Kasumi-1 (cell line): ENCODE data around the gene RGS16.

Experiments
- DNase-seq, 2 experiments: peaks; one replicate each; lab custom pipeline; 2025; lab: John Stamatoyannopoulos, UW

The RGS16 gene

DNA sequence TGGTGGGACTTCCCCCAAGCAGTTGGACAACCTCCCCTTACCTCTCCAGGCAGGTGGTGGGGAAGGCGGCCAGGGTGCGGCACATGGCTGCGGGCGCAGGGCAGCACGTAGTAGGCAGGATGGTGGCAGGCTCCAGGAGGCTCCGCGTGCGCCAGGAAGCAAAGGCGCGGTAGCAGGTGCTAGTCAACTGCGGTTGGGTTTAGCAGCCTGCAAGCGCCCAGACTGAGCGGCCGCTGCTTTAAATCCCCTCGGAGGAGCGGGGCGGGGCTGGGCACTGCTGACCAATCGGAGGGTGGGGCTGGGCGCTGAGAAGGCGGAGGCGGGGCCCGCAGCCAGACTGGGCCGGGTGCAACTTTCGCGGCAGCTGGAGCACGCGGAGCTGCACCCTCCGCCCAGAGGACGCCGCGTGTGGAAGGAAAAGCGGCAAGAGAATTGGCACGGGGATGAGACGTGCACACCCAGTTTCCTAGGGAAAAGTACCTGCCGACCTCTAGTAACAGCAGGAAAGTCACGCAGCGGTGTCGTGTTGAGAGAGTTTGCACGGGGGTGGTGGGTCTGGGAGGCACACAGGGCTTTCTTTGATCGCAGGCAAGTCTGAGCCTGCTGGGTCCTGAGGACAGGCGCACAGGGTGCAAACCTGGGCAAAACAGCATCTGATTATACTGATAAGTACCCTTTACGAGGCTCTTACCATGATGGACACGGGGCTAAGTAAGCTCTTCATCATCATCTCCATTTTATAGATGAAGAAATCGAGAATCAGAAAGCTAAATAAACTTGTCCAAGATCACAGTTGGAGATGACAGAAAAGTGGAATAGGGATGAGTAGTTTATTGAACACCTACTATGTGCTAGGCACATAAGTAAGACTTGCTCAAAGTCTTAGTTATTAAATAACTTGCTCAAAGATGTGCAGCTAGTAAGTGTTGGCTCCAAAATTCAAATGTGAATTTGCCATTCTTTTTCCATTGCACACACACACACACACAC lies at the start of gene RGS16:
RGS16 (minus strand) TSS at position 215 of the 990 bp plus-strand sequence; CDS start at position 85, 130 bp downstream.
- peak; percentile 91 to 92 for DNase-seq

- no peak for DNase-seq
Measured at GRCh38 chr1:182653986-182654385, 49.8 kb upstream of the RGS16 start.

DNA sequence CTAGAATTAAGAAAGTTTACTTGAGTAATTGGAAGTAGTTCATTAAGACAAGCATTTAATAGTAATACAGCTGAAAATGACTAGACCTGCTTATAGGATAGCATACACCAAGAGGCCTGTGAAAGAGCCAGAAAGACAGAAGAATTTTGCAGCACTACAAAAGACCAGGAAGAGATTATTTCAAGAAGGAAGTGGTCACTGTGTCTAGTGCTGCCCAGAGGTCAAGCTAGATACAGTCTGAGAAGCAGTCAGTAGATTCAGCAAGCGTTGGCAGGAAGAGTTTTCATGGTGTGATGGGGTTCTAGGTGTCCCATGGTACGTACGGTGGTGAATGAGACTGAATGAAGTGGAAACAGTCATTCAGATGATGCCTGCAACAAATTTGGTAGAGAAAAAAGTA lies 48.7 kb upstream of the RGS16 start:
- no peak for DNase-seq

DNA sequence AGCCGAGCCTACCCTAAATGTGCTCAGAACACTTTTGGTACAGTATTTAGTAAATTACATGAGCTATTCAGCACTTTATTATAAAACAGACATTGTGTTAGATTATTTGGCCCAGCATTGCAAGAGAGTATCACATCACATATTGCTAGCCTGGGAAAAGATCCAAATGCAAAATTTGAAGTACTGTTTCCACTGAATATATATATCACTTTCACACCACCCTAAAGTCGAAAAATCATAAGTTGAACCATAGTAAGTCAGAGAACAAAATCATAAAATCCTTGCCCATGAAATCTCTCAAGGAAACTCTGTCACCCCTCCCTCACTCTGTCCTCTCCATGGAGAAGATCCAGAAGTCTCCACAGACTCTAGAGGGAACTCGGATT lies 47.1 kb upstream of the RGS16 start:
- no peak for DNase-seq

DNA sequence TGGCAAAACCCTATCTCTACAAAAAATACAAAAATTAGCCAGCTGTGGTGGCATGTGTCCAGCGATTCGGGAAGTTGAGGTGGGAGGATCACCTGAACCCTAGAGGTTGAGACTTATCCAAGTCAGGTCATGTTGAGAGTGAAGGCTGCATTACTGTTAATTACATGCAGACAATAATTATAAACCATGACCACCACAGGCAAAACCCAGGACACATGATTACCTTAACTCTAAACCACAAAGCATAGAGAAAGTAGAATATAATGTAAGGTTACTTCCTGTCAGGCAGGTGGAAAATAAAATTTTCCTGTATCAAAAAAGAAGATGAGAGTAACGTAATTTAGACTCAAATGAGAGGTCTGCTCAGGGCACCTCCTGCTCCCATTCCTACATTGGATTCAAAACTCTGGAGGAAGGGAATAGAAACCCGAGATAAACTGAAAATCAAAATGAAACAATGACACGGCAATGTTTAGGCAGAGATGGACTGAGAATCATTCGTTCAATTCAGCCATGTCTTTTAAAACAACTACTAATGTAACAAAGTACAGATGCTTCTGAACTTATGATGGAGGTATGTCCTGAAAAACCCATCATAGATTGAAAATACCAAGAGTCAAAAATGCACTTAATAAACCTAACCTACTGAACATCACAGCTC lies 46.6 kb upstream of the RGS16 start:
- DNase-seq = no peak

- no peak for DNase-seq
Measured at GRCh38 chr1:182649041-182649440, 44.9 kb upstream of the RGS16 start.

DNA sequence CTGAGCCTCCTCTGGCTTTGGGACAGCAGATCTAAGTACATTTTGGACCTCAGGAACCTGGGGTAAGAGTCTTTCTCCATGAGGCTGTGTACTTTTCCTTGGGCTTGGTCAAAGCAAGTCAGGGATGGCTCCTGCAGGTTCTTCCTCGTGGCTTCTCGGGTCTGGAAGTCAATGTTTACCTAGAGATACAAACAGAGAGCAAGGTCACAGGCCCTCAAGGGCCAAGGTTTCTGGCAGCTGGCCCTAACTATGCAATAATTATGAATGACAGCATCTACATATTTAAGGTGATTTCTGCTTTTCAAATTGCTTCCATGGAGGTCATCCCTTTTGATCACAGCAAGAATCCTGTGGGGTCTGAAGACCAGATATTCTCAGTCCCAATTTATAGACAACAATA lies 42.5 kb upstream of the RGS16 start:
- DNase-seq = no peak

DNA sequence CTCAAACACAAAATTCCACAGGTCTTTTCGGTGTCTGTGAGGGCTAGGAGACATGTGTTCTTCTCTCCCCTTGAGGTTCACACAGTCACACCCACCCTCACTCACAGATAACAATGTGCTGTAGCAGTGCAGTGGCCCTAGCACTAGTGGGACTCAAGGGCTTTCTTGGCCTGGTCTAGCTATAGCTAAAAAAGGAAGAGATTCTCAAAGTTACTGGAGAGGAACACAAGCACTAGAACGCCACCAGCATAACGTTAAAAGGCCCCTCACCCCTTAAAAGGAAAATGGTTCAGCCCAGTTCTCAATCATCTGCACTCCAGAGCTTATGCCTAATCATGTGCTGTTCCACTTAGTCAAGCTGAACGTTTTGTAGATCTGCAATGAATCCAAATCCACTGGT lies 40.7 kb upstream of the RGS16 start:
- no peak for DNase-seq

DNA sequence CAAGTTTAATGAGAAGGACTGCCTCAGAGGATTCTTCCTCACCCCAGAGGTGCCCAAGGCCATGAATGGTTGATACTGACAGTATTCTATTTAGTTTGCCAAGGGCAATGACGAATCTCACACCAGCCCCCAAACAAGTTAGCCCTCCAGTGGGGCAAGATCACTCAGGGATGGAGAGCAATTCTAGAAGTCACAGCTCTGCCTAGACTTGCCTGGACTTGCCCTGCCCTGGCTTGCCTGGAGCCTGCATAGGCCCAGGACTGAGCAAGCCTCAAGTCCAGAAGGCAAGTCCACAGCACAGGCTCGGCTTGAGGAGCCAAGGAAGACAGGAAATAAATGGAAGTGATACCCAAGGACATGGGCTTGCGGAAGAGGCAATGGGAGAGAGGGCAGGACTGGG lies 39.5 kb upstream of the RGS16 start:
- DNase-seq = no peak

DNA sequence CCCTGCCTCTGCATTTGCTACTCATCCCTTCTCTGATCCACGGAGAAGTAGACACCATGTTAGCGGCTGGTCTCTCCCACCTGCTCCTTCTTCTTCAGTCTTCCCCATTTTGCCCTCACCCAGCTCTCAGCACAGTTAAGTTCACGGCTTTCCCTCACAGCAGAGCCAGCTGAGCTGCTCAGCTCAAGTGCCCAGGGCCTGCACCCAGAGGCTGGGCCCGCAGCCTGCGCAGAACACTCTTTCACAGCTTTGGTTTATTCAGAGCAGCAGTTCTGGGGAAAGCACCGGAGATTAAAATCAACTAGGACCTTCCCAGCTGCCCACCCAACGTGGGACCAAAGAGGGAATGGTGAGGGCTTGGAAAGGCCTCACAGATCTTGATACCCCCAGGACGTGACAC lies 38.3 kb upstream of the RGS16 start:
- DNase-seq = no peak

GRCh38 chr1:182641561-182641960 lies 37.4 kb upstream of the RGS16 start:
- DNase-seq = no peak

DNA sequence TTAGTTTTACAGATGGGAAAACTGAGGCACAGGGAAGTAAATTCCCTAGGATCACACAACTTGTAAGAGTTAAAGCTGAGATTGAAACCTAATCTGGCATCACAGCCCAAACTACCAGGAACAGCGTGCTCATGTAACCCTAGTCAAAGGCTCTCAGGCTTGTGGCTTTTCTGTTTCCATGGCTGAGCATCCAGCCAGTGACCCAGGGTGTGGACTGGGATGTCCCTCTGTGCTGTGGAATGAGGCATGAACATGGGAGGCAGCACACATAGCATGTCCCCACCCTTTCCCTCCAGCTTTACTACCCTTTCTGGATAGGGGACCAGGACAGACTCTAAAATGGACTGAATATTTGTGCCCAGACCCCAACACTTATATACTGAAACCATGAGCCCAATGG lies 35.1 kb upstream of the RGS16 start:
- DNase-seq = no peak

DNA sequence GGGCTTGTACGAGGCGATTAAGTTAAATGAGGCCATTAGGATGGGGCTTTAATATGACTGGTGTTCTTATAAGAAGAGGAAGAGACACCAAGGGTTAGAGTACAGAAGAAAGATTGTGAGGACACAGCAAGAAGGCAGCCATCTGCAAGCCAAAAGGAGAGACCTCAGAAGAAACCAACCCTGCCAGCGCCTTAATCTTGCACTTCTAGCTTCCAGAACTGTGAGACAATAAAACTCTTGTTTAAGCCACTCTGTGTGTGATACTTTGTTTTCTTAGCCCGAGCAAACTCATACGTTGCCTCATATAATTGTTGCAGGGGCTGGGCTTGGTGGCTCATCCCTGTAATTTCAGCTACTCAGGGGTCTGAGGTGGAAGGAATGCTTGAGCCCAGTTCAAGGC lies 33.6 kb upstream of the RGS16 start:
- DNase-seq = no peak

- DNase-seq = no peak
Measured at GRCh38 chr1:182635871-182636270, 31.7 kb upstream of the RGS16 start.

DNA sequence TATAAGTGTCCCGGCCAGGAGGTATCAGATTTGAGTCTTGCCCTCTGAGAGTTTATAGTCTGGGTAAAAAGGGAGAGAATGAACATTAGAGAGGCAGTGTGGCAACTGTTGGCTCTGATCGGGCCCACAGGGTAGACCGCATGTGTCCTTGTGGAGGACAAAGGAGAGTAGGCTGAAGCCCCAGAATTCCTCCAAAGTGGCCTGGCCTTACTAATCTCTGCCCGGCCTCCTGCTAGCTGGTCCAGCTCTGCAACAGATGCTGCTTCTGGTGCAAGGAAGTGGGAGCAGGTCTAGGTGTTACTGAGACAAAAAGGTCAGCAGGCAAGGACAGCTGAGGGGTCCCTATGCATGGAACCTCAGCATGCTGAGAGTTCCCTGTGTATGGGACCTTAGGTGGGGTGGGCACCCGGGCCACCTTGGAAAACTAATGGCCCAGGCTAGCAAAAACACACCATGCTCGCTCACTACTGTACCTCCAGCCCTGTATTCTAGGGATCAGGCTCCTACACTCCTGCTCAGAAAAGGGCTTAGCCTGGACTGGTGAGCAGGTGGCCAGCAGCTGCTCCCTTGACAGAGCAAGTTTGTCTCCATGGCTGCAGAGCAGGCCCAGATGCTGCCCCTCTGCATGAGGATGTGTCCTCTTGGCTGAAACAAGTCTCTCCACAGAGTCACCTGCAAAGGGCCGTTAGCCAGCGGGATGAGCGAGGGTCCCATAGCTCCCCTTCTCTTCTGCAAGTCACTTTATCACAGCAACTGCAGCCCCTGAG lies 30.3 kb upstream of the RGS16 start:
- DNase-seq = no peak

DNA sequence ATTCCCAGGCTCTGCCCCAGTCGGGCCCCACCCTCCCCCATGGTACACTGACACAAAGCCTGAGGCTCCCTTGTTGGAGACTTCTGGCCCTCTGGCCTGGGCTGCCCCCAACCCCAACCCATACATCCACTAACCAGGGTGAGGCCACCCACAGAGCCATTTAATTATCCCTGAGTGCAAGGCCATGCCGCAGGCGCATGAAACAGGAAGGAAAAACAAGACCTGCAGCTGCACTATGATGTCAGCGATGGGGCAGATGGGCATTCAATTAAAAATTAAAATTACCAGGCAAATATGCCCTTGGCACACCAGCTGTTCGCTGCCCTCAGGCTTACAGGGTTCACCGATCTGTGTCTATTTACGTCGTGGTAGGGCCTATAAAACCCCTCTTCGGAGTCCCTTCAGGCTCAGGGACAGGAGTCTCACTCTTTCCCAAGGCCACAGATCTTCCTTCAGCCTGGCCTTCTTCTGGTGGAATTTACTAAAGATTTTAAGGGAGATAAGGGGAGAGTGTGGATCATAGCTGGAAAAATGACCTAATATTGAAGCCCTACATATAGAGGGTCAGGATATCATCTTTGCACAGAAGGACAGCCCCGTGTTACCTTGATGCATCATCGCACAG lies 29.6 kb upstream of the RGS16 start:
- DNase-seq = no peak

DNA sequence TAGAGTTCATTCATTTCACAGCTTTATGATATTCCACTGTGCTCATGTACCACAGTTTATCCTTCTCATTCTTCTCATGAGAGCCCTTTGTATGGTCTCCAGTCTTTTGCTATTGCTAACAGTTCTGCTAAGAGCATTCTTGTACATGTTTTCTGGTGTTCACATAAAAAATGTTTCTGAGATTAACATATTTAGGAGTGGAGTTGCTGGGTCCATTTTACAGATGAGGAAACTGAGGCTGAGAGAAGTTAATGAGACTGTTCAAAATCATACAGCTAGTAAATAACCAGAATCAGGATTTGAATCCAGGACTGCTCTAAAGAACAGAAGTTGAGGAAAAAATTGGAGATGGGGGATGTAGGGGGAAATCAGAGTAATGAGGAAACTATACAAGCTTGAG lies 28.8 kb upstream of the RGS16 start:
- no peak for DNase-seq

DNA sequence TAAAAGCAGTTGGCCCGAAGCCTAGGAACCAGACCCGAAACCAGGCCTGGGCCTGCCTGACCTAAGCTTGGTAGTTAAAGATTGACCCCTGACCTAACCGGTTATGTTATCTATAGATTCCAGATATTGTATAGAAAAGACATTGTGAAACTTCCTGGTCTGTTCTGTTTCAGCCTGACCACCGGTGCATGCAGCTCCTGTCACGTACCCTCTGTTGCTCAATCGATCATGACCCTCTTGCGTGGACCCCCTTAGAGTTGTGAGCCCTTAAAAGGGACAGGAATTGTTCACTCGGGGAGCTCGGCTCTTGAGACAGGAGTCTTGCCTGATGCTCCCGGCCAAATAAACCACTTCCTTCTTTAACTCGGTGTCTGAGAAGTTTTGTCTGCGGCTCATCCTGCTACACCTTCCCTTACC lies 28.3 kb upstream of the RGS16 start:
- DNase-seq = peak in 1 of 2 experiments; percentile 18

DNA sequence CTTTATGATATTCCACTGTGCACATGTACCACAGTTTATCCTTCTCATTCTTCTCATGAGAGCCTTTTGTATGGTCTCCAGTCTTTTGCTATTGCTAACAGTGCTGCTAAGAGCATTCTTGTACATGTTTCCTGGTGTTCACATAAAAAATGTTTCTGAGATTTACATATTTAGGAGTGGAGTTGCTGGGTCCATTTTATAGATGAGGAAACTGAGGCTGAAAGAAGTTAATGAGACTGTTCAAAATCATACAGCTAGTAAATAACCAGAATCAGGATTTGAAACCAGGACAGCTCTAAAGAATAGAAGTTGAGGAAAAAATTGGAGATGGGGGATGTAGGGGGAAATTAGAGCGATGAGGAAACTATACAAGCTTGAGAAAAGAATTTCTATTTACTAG lies 27.8 kb upstream of the RGS16 start:
- DNase-seq = no peak

- DNase-seq = no peak
Measured at GRCh38 chr1:182631053-182631677, 27.0 kb upstream of the RGS16 start.

GRCh38 chr1:182630586-182630985 lies 26.4 kb upstream of the RGS16 start:
- DNase-seq = no peak
